Vagina (tissue), 2 donors: Measurements from ENCODE around the gene SLC25A18.

Experiments used
- CTCF ChIP-seq, 3 experiments: fragments of 450-650 bp in 2 of 3; fragments of 200-600 bp in 1 of 3; sonication (generic) in 1 of 3; IDR thresholded peaks; one replicate each; pipeline ENCODE4 v1.5.1; 2017 to 2019; ENCODE audit warnings: antibody characterized with exemption in 3 of 3, mild to moderate bottlenecking in 2 of 3, moderate library complexity in 2 of 3
- POLR2A ChIP-seq, 2 donors: fragments of 450-650 bp; IDR thresholded peaks; one replicate each; pipeline ENCODE4 v1.6.1; 2017; ENCODE audit warnings: antibody characterized with exemption in 2 of 2, mild to moderate bottlenecking in 2 of 2, moderate library complexity in 2 of 2

GRCh38 chr22:17597217-17597616 is 33.9 kb downstream of the SLC25A18 start:
- TF ChIP-seq CTCF (IDR thresholded peaks at IDR 0.05) (no peak), POLR2A (IDR thresholded peaks at IDR 0.05) (no peak)
